A549 (cell line): ENCODE results near the gene RNF217. TPM values are rescaled to one million over a fixed set of nuclear protein-coding genes. Genes with fewer than 3 reads are reported as not detected.

Experiments used
- ATAC-seq, 2 experiments: fragments of 200-7000 bp in 1 of 2; fragments of >200 bp in 1 of 2; cut with Nextera tagmentation in 1 of 2; cut with Tn5 transposase in 1 of 2; 3 replicates each; pipeline versions ENCODE4 v1.8.0 to v1.9.1; 2018 to 2020; ENCODE audit warnings: mild to moderate bottlenecking in 1 of 2, moderate library complexity in 1 of 2
- CTCF ChIA-PET: fragments of 300-600 bp; sonication (Branson Sonifier 250); formaldehyde crosslinking; extraction: SDS; loops from one replicate; lab custom pipeline; 2021; ENCODE audit warnings: antibody characterized with exemption, inconsistent platforms; lab: Yijun Ruan, JAX
- POLR2A ChIA-PET: fragments of 350-600 bp; formaldehyde crosslinking; extraction: SDS; loops from one replicate; lab custom pipeline; 2021; ENCODE audit warnings: antibody characterized with exemption, inconsistent platforms; lab: Yijun Ruan, JAX
- DNase-seq, 2 experiments: peaks; one replicate each; pipeline versions ENCODE4 v3.0.0 to v3.0.0-alpha.2; 2011 to 2016; ENCODE audit warnings: low read depth in 1 of 2, low spot score in 1 of 2
- FAIRE-seq: peaks from 2 replicates; lab custom pipeline; 2011; peaks lifted over from hg19 to GRCh38; lab: Jason Lieb, UNC
- H3K27ac ChIP-seq, 2 experiments: fragments of >200 bp; sonication (Bioruptor Twin); formaldehyde crosslinking; 3 replicates each; pipeline ENCODE4 v1.5.1; 2016 to 2017
- H3K4me1 ChIP-seq: fragments of >200 bp; sonication (Bioruptor Twin); formaldehyde crosslinking; 3 replicates; pipeline ENCODE4 v1.6.1; 2016
- H3K4me2 ChIP-seq: fragments of >200 bp; sonication (Bioruptor Twin); formaldehyde crosslinking; 3 replicates; pipeline ENCODE4 v1.6.1; 2016
- H3K4me3 ChIP-seq: fragments of >200 bp; sonication (Bioruptor Twin); formaldehyde crosslinking; 3 replicates; pipeline ENCODE4 v1.5.1; 2016
- H3K9me3 ChIP-seq: fragments of >200 bp; sonication (Bioruptor Twin); formaldehyde crosslinking; 3 replicates; pipeline ENCODE4 v1.6.1; 2016
- CBX2 ChIP-seq: fragments of 200-600 bp; sonication (generic); IDR thresholded peaks from 2 replicates; pipeline ENCODE4 v1.6.1; 2016; ENCODE audit warnings: low read depth, mild to moderate bottlenecking, borderline replicate concordance
- CEBPB ChIP-seq, 2 experiments: fragments of >200 bp in 1 of 2; sonication (Bioruptor Twin) in 1 of 2; formaldehyde crosslinking in 1 of 2; IDR thresholded peaks; 2 replicates each; pipeline ENCODE4 v1.6.1; 2012 to 2016
- EHF ChIP-seq: fragments of 250-450 bp; sonication (Bioruptor Pico); IDR thresholded peaks from 2 replicates; pipeline ENCODE4 v1.5.0; 2020; ENCODE audit warnings: mild to moderate bottlenecking
- EP300 ChIP-seq, 2 experiments: fragments of >200 bp; sonication (Bioruptor Twin); formaldehyde crosslinking; IDR thresholded peaks; 2 replicates in 1 of 2; 3 replicates in 1 of 2; pipeline ENCODE4 v1.6.1; 2016 to 2017
- ESRRA ChIP-seq: fragments of 150-350 bp; IDR thresholded peaks from 2 replicates; pipeline ENCODE4 v1.6.1; 2014; ENCODE audit warnings: mild to moderate bottlenecking, low read length, borderline replicate concordance
- HDAC2 ChIP-seq: fragments of 200-600 bp; sonication (generic); IDR thresholded peaks from 2 replicates; pipeline ENCODE4 v1.6.1; 2016
- HEYL ChIP-seq: fragments of 250-450 bp; sonication (Bioruptor Pico); IDR thresholded peaks from 2 replicates; pipeline ENCODE4 v1.8.0; 2021; ENCODE audit warnings: mild to moderate bottlenecking, moderate library complexity
- HOXA7 ChIP-seq: fragments of 250-450 bp; sonication (Bioruptor Pico); IDR thresholded peaks from 2 replicates; pipeline ENCODE4 v1.5.0; 2020; ENCODE audit warnings: mild to moderate bottlenecking, moderate library complexity
- JUN ChIP-seq, 2 experiments: fragments of >200 bp; sonication (Bioruptor Twin); formaldehyde crosslinking; IDR thresholded peaks; 2 replicates in 1 of 2; 3 replicates in 1 of 2; pipeline ENCODE4 v1.6.1; 2016 to 2017
- KDM1A ChIP-seq: fragments of 200-600 bp; sonication (generic); IDR thresholded peaks from 2 replicates; pipeline ENCODE4 v1.6.1; 2016; ENCODE audit warnings: low read depth, mild to moderate bottlenecking
- MAFK ChIP-seq: fragments of 450-650 bp; IDR thresholded peaks from 2 replicates; pipeline ENCODE4 v1.6.1; 2014; ENCODE audit not compliant: partially characterized antibody
- NFE2L2 ChIP-seq: fragments of 150-350 bp; conservative IDR thresholded peaks from 2 replicates; pipeline ENCODE4 v1.6.1; 2014; ENCODE audit warnings: low read length
- NPAS2 ChIP-seq: fragments of 250-450 bp; sonication (Bioruptor Pico); IDR thresholded peaks from 2 replicates; pipeline ENCODE4 v1.8.0; 2022; ENCODE audit warnings: mild to moderate bottlenecking, moderate library complexity, borderline replicate concordance
- NR3C1 ChIP-seq: fragments of >200 bp; sonication (Bioruptor Twin); formaldehyde crosslinking; IDR thresholded peaks from 3 replicates; pipeline ENCODE4 v1.6.1; 2017
- POLR2A ChIP-seq: IDR thresholded peaks from 2 replicates; pipeline ENCODE4 v1.6.1; 2012; ENCODE audit warnings: mild to moderate bottlenecking, low read length
- RARB ChIP-seq: fragments of 250-450 bp; sonication (Bioruptor Pico); IDR thresholded peaks from 2 replicates; pipeline ENCODE4 v1.8.0; 2021; ENCODE audit warnings: mild to moderate bottlenecking, moderate library complexity
- SREBF2 ChIP-seq: fragments of 450-650 bp; IDR thresholded peaks from 2 replicates; pipeline ENCODE4 v1.6.1; 2014; ENCODE audit warnings: mild to moderate bottlenecking, moderate library complexity
- TP53 ChIP-seq: fragments of 250-450 bp; sonication (Bioruptor Pico); IDR thresholded peaks from 2 replicates; pipeline ENCODE4 v1.5.0; 2021; ENCODE audit warnings: mild to moderate bottlenecking, moderate library complexity
- ZSCAN20 ChIP-seq: fragments of 250-450 bp; sonication (Bioruptor Pico); IDR thresholded peaks from 2 replicates; pipeline ENCODE4 v1.8.0; 2022; ENCODE audit warnings: mild to moderate bottlenecking, moderate library complexity
- WGBS: methylation state at CpG from one replicate; pipeline ENCODE4 v1.1.6; 2017; ENCODE audit errors: missing lambda C conversion rate; 5-methylcytosine and 5-hydroxymethylcytosine counted together
- polyA plus RNA-seq, 4 experiments: library from polyadenylated mRNA; depleted of rRNA in 3 of 4; stranded (reverse); fragments of >200 nt; fragmentation: RNase III in 1 of 4; extraction: RNeasy Plus Mini Kit Qiagen cat#74134 plus additional on column Dnase treatment in 1 of 4; gene quantifications; 2 replicates in 3 of 4; 3 replicates in 1 of 4; pipeline ENCODE4 v1.2.3, GENCODE V29; 2011 to 2017
- TF ChIP-seq, protein P1 (sequence below): fragments of 250-450 bp; sonication (Bioruptor Pico); IDR thresholded peaks from 2 replicates; pipeline ENCODE4 v1.5.0; 2021; ENCODE audit warnings: mild to moderate bottlenecking, moderate library complexity, borderline replicate concordance
- TF ChIP-seq, protein P2 (sequence below): fragments of 150-350 bp; IDR thresholded peaks from 2 replicates; pipeline ENCODE4 v1.6.1; 2014; ENCODE audit warnings: low read depth, mild to moderate bottlenecking, low read length
- TF ChIP-seq, protein P3 (sequence below): fragments of 450-650 bp; IDR thresholded peaks from 2 replicates; pipeline ENCODE4 v1.6.1; 2014; ENCODE audit warnings: antibody characterized with exemption
- TF ChIP-seq, protein P4 (sequence below): IDR thresholded peaks from 2 replicates; pipeline ENCODE4 v1.6.1; 2012

Gene RNF217
- polyA plus RNA-seq, 2 of the 4 experiments (the other 2 are of a cell fraction) = 5.7 to 20.0 TPM

DNA sequence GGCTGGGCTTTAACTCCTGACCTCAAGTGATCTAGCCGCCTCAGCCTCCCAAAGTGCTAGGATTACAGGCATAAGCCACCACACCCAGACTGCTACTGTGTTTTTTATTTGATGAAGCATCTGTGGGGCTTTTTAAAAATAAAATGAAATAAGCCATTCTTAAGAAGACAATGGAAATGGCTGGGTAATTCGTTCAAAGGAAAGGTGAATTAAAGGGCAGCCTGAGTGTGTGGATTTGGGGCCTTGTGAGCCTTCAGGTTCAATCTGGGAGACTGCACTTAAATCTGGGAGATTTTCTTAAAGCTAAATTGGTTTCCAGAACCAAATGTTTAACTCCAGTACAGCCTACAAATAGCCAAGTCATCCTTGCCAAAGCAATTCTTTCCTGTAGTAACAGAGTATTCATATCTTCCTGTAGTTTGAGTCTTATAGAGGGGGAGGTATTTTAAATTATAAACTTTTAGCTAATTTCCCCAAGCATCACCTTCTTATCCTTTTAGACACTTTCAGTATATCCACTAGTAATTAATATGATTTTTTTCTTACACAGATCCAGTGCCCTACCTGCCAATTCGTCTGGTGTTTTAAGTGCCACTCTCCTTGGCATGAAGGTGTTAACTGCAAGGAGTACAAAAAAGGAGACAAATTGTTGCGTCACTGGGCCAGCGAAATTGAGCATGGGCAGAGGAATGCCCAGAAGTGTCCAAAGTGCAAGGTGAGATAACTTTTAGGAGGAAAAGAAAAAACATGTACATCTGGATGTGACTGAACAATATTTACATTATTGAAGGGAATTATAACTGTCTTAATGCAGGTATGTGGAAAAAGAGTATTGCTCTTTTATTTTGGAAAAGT lies 95.4 kb downstream of the RNF217 start:
- Histone ChIP-seq H3K4me2 (peak overlapping the region; percentile 40), H3K4me1 (peaks cover 19% of the 10 kb centered on the region), H3K4me3 (no peak overlapping the region), H3K27ac (peak overlapping the region; percentile 60 to 68; a peak in 5 of 6 replicates), H3K9me3 (no peaks in the 10 kb centered on the region)
- DNase-seq (peak in 1 of 2 experiments; percentile 40), ATAC-seq (peak in 1 of 2 experiments; percentile 36; a peak in 2 of 6 replicates), FAIRE-seq (no peak)
- no peak for TF ChIP-seq HEYL (CRISPR knock-in tag)
- no peak for TF ChIP-seq EP300 (IDR thresholded peaks at IDR 0.05)
- TF ChIP-seq NFE2L2 = 0 out of 2 replicates have a peak, but pooled peaks have one; percentile 11
- TF ChIP-seq ESRRA = no peak
- TF ChIP-seq CEBPB (IDR thresholded peaks at IDR 0.05) = peak in 1 of 2 experiments; percentile 49; a peak in 1 of 4 replicates
- TF ChIP-seq POLR2A = no peak
- no peak for TF ChIP-seq HDAC2
- CTCF ChIA-PET = no interaction called here
- POLR2A ChIA-PET = interaction anchor here (0.6 kb wide), 1 partner anchor 145 kb away, joined by 4 read pairs; no protein-coding TSS in a partner anchor
- 39% methylated on average over 5 of the region's 5 CpGs for WGBS

DNA sequence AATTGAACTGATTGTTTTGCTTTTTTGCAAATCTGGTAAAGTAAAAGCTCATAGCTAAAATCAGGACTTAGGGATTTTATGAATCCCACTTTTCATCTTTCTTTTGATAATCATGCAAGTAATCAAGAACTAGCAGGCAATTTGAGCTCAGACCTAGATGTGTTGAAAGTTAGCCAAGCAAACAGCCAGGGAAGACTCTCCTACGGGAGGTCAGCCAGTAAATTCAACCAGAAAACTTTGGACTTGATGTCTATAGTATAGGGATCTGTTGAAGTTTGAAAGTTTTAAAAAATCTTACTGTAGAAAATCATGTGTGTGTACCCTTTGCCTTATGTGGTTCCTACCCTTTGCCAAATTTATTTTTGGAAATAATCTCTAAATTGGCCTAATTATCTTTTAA lies 96.3 kb downstream of the RNF217 start:
- no peak for ATAC-seq
- POLR2A ChIA-PET = interaction anchor here (0.6 kb wide), 1 partner anchor 144 kb away, joined by 4 read pairs; no protein-coding TSS in a partner anchor
- H3K4me3 ChIP-seq = no peak overlapping the region

More for the DNA sequence above, 96.3 kb downstream of the RNF217 start:
- FAIRE-seq (no peak), DNase-seq (no peak)
- peaks cover 19% of the 10 kb centered on the region for H3K4me1 ChIP-seq
- no peak overlapping the region for H3K27ac ChIP-seq
- H3K4me2 ChIP-seq = no peak overlapping the region
- TF ChIP-seq, protein P1, sequence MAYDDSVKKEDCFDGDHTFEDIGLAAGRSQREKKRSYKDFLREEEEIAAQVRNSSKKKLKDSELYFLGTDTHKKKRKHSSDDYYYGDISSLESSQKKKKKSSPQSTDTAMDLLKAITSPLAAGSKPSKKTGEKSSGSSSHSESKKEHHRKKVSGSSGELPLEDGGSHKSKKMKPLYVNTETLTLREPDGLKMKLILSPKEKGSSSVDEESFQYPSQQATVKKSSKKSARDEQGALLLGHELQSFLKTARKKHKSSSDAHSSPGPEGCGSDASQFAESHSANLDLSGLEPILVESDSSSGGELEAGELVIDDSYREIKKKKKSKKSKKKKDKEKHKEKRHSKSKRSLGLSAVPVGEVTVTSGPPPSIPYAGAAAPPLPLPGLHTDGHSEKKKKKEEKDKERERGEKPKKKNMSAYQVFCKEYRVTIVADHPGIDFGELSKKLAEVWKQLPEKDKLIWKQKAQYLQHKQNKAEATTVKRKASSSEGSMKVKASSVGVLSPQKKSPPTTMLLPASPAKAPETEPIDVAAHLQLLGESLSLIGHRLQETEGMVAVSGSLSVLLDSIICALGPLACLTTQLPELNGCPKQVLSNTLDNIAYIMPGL (CRISPR knock-in tag) = no peak
- TF ChIP-seq MAFK = no peak
- TF ChIP-seq NR3C1 = no peak
- TF ChIP-seq JUN (IDR thresholded peaks at IDR 0.05) = no peak
- TF ChIP-seq HOXA7 (CRISPR knock-in tag) = no peak
- no peak for TF ChIP-seq TP53 (CRISPR knock-in tag)
- TF ChIP-seq, protein P2, sequence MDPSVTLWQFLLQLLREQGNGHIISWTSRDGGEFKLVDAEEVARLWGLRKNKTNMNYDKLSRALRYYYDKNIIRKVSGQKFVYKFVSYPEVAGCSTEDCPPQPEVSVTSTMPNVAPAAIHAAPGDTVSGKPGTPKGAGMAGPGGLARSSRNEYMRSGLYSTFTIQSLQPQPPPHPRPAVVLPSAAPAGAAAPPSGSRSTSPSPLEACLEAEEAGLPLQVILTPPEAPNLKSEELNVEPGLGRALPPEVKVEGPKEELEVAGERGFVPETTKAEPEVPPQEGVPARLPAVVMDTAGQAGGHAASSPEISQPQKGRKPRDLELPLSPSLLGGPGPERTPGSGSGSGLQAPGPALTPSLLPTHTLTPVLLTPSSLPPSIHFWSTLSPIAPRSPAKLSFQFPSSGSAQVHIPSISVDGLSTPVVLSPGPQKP = no peak
- TF ChIP-seq RARB (CRISPR knock-in tag) = no peak
- TF ChIP-seq NPAS2 (CRISPR knock-in tag) = no peak
- no peak for TF ChIP-seq HDAC2
- no peak for TF ChIP-seq SREBF2
- no peak for TF ChIP-seq KDM1A
- TF ChIP-seq, protein P3, sequence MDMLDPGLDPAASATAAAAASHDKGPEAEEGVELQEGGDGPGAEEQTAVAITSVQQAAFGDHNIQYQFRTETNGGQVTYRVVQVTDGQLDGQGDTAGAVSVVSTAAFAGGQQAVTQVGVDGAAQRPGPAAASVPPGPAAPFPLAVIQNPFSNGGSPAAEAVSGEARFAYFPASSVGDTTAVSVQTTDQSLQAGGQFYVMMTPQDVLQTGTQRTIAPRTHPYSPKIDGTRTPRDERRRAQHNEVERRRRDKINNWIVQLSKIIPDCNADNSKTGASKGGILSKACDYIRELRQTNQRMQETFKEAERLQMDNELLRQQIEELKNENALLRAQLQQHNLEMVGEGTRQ = no peak
- no peak for TF ChIP-seq EHF (CRISPR knock-in tag)
- no peak for TF ChIP-seq CBX2
- TF ChIP-seq EP300 (IDR thresholded peaks at IDR 0.05) = no peak
- no peak for TF ChIP-seq ZSCAN20
- TF ChIP-seq, protein P4, sequence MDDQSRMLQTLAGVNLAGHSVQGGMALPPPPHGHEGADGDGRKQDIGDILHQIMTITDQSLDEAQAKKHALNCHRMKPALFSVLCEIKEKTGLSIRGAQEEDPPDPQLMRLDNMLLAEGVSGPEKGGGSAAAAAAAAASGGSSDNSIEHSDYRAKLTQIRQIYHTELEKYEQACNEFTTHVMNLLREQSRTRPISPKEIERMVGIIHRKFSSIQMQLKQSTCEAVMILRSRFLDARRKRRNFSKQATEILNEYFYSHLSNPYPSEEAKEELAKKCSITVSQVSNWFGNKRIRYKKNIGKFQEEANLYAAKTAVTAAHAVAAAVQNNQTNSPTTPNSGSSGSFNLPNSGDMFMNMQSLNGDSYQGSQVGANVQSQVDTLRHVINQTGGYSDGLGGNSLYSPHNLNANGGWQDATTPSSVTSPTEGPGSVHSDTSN = no peak
- CTCF ChIA-PET = no interaction called here
- WGBS = 80% methylated on average over 1 of the region's 1 CpG
- H3K9me3 ChIP-seq = no peaks in the 10 kb centered on the region
